HUES48 (cell line): Measurements from ENCODE around the gene AMDHD1.

Source experiments
- H3K27ac ChIP-seq: one replicate; pipeline ENCODE4 v1.7.0; 2013; ENCODE audit warnings: low read depth, low read length, inconsistent platforms
- H3K27me3 ChIP-seq: 2 replicates; pipeline ENCODE4 v1.6.1; 2013; ENCODE audit warnings: mild to moderate bottlenecking, low read length; ENCODE audit not compliant: control insufficient read depth, insufficient read depth
- H3K36me3 ChIP-seq: 2 replicates; pipeline ENCODE4 v1.6.1; 2013; ENCODE audit warnings: low read length; ENCODE audit not compliant: control insufficient read depth, insufficient read depth
- H3K4me1 ChIP-seq: 2 replicates; pipeline ENCODE4 v1.6.1; 2013; ENCODE audit warnings: mild to moderate bottlenecking, low read length; ENCODE audit not compliant: control insufficient read depth, insufficient read depth
- H3K4me3 ChIP-seq: 2 replicates; pipeline ENCODE4 v1.5.1; 2013; ENCODE audit warnings: mild to moderate bottlenecking, low read depth, low read length
- H3K9ac ChIP-seq: 2 replicates; pipeline ENCODE4 v1.6.1; 2013; ENCODE audit warnings: mild to moderate bottlenecking, low read depth, low read length, moderate library complexity
- H3K9me3 ChIP-seq: 2 replicates; pipeline ENCODE4 v1.6.1; 2013; ENCODE audit warnings: low read length; ENCODE audit not compliant: control insufficient read depth, insufficient read depth

Gene AMDHD1

GRCh38 chr12:95995238-95996031 is 52.3 kb downstream of the AMDHD1 start:
- Histone ChIP-seq H3K4me3 (no peak overlapping the region), H3K9me3 (no peaks in the 10 kb centered on the region), H3K27ac (no peak overlapping the region), H3K27me3 (no peaks in the 10 kb centered on the region), H3K9ac (no peak overlapping the region), H3K4me1 (peaks cover 5% of the 10 kb centered on the region), H3K36me3 (no peaks in the 10 kb centered on the region)

GRCh38 chr12:95996034-95996658 is 53.0 kb downstream of the AMDHD1 start, which contains the start of gene HAL:
Gene HAL (minus strand): TSS chr12:95996344. CDS start chr12:95995910, 434 bp downstream.
- peaks cover 6% of the 10 kb centered on the region; the same call in 1 of the 2 replicates for H3K36me3 ChIP-seq
- H3K4me3 ChIP-seq = no peak within 1 kb of the TSS
- H3K4me1 ChIP-seq = peaks cover 5% of the 10 kb centered on the region; the same call in 1 of the 2 replicates
- no peaks in the 10 kb centered on the region for H3K9me3 ChIP-seq
- no peaks in the 10 kb centered on the region for H3K27me3 ChIP-seq
- H3K9ac ChIP-seq = no peak within 1 kb of the TSS
- no peak within 1 kb of the TSS for H3K27ac ChIP-seq

- Histone ChIP-seq H3K9ac (no peak overlapping the region), H3K27ac (no peak overlapping the region), H3K36me3 (peaks cover 10% of the 10 kb centered on the region), H3K4me1 (peaks cover 5% of the 10 kb centered on the region; the same call in 1 of the 2 replicates), H3K9me3 (no peaks in the 10 kb centered on the region), H3K27me3 (no peaks in the 10 kb centered on the region), H3K4me3 (no peak overlapping the region)
These were observed 54.1 kb downstream of the AMDHD1 start for GRCh38 chr12:95997276-95997675.

GRCh38 chr12:95997911-95998510 is 54.9 kb downstream of the AMDHD1 start:
- Histone ChIP-seq H3K27me3 (no peaks in the 10 kb centered on the region), H3K36me3 (peaks cover 18% of the 10 kb centered on the region), H3K9me3 (no peaks in the 10 kb centered on the region), H3K4me3 (no peak overlapping the region), H3K27ac (no peak overlapping the region), H3K4me1 (peaks cover 5% of the 10 kb centered on the region; the same call in 1 of the 2 replicates), H3K9ac (no peak overlapping the region)

GRCh38 chr12:95998611-95999286 is 55.6 kb downstream of the AMDHD1 start:
- Histone ChIP-seq H3K9ac (no peak overlapping the region), H3K4me1 (peaks cover 5% of the 10 kb centered on the region; the same call in 1 of the 2 replicates), H3K27me3 (no peaks in the 10 kb centered on the region), H3K36me3 (peaks cover 25% of the 10 kb centered on the region), H3K9me3 (no peaks in the 10 kb centered on the region), H3K27ac (no peak overlapping the region), H3K4me3 (no peak overlapping the region)

GRCh38 chr12:95999484-95999883 is 56.4 kb downstream of the AMDHD1 start:
- H3K4me1 ChIP-seq = peaks cover 5% of the 10 kb centered on the region; the same call in 1 of the 2 replicates
- H3K27me3 ChIP-seq = no peaks in the 10 kb centered on the region
- no peaks in the 10 kb centered on the region for H3K9me3 ChIP-seq
- no peak overlapping the region for H3K27ac ChIP-seq
- no peak overlapping the region for H3K9ac ChIP-seq
- H3K4me3 ChIP-seq = no peak overlapping the region
- H3K36me3 ChIP-seq = peaks cover 32% of the 10 kb centered on the region

- Histone ChIP-seq H3K36me3 (peaks cover 46% of the 10 kb centered on the region), H3K4me1 (peaks cover 5% of the 10 kb centered on the region; the same call in 1 of the 2 replicates), H3K9ac (no peak overlapping the region), H3K27me3 (no peaks in the 10 kb centered on the region), H3K4me3 (no peak overlapping the region), H3K27ac (no peak overlapping the region), H3K9me3 (no peaks in the 10 kb centered on the region)
These were observed 57.7 kb downstream of the AMDHD1 start for GRCh38 chr12:96000858-96001257.

GRCh38 chr12:96006727-96007126 is 63.6 kb downstream of the AMDHD1 start:
- no peaks in the 10 kb centered on the region for H3K27me3 ChIP-seq
- H3K9ac ChIP-seq = no peak overlapping the region
- no peaks in the 10 kb centered on the region for H3K4me1 ChIP-seq
- peaks cover 96% of the 10 kb centered on the region for H3K36me3 ChIP-seq
- no peaks in the 10 kb centered on the region for H3K9me3 ChIP-seq
- no peak overlapping the region for H3K4me3 ChIP-seq
- H3K27ac ChIP-seq = no peak overlapping the region

GRCh38 chr12:96007729-96008128 is 64.6 kb downstream of the AMDHD1 start:
- H3K4me3 ChIP-seq = no peak overlapping the region
- no peaks in the 10 kb centered on the region for H3K9me3 ChIP-seq
- H3K9ac ChIP-seq = no peak overlapping the region
- H3K27me3 ChIP-seq = no peaks in the 10 kb centered on the region
- peaks cover 99% of the 10 kb centered on the region for H3K36me3 ChIP-seq
- H3K27ac ChIP-seq = no peak overlapping the region
- no peaks in the 10 kb centered on the region for H3K4me1 ChIP-seq

- H3K27ac ChIP-seq = no peak overlapping the region
- H3K9me3 ChIP-seq = no peaks in the 10 kb centered on the region
- H3K27me3 ChIP-seq = no peaks in the 10 kb centered on the region
- no peak overlapping the region for H3K9ac ChIP-seq
- H3K4me3 ChIP-seq = no peak overlapping the region
- no peaks in the 10 kb centered on the region for H3K4me1 ChIP-seq
- H3K36me3 ChIP-seq = peaks cover 92% of the 10 kb centered on the region
These were observed 71.9 kb downstream of the AMDHD1 start for GRCh38 chr12:96014943-96015599.
